Stimulated activated CD4-positive, alpha-beta T cell treated with anti-CD3 and anti-CD28 coated beads, Interleukin-1b, Interleukin-23, amount 100 ng/mL, for 48 hours (primary cell): ENCODE measurements around the gene SPRR4.
"Not testable (repeated sequence)": the region's sequence is repeated elsewhere in the genome, so short reads cannot be mapped to it uniquely, and the experiment has no call there.

Source experiments
- DNase-seq: peaks from one replicate; pipeline ENCODE4 v3.0.0-alpha.2; 2020

The SPRR4 gene

GRCh38 chr1:152967201-152967600 is 3.2 kb upstream of the SPRR4 start:
- DNase-seq = no peak

GRCh38 chr1:152968248-152968647 is 2.2 kb upstream of the SPRR4 start:
- DNase-seq = no peak

- DNase-seq = no peak
Observed at GRCh38 chr1:152969036-152969435, 1.4 kb upstream of the SPRR4 start.

- DNase-seq = no peak
Observed at GRCh38 chr1:152972196-152972886, 1.9 kb downstream of the SPRR4 start.

GRCh38 chr1:152976688-152977087 is 6.2 kb downstream of the SPRR4 start:
- no peak for DNase-seq

- no peak for DNase-seq
Observed at GRCh38 chr1:152977614-152978013, 7.2 kb downstream of the SPRR4 start.

GRCh38 chr1:152980676-152981075 is 10.2 kb downstream of the SPRR4 start:
- no peak for DNase-seq

- no peak for DNase-seq
Observed at GRCh38 chr1:152981146-152981871, 10.9 kb downstream of the SPRR4 start.

- no peak for DNase-seq
Observed at GRCh38 chr1:152982076-152982475, 11.6 kb downstream of the SPRR4 start.

- DNase-seq = no peak
Observed at GRCh38 chr1:152983234-152983633, 12.8 kb downstream of the SPRR4 start.

GRCh38 chr1:152983743-152984142 is 13.3 kb downstream of the SPRR4 start, which contains the start of gene SPRR1A:
TSS of gene SPRR1A (plus strand) at chr1:152984081. CDS start at chr1:152985231, 1,150 bp downstream.
- DNase-seq = no peak

- no peak for DNase-seq
Observed at GRCh38 chr1:152986578-152986977, 16.1 kb downstream of the SPRR4 start.

- DNase-seq = no peak
Observed at GRCh38 chr1:152993186-152993585, 22.7 kb downstream of the SPRR4 start.

- DNase-seq = no peak
Observed at GRCh38 chr1:152995842-152996241, 25.4 kb downstream of the SPRR4 start.

GRCh38 chr1:152996633-152997400 is 26.4 kb downstream of the SPRR4 start:
- DNase-seq = no peak

- no peak for DNase-seq
Observed at GRCh38 chr1:152997901-152998300, 27.5 kb downstream of the SPRR4 start.

GRCh38 chr1:152998476-152998875 is 28.0 kb downstream of the SPRR4 start:
- no peak for DNase-seq

- no peak for DNase-seq
Observed at GRCh38 chr1:152999818-153000217, 29.4 kb downstream of the SPRR4 start.

- DNase-seq = no peak
Observed at GRCh38 chr1:153000294-153000693, 29.8 kb downstream of the SPRR4 start.

- no peak for DNase-seq
Observed at GRCh38 chr1:153001382-153001781, 30.9 kb downstream of the SPRR4 start, which contains the start of gene SPRR3. TSS of gene SPRR3 (plus strand) at chr1:153001749. CDS start at chr1:153003021, 1,272 bp downstream.

- not testable (repeated sequence) for DNase-seq
Observed at GRCh38 chr1:153011235-153011758, 40.8 kb downstream of the SPRR4 start.

- DNase-seq = not testable (repeated sequence)
Observed at GRCh38 chr1:153021829-153022228, 51.4 kb downstream of the SPRR4 start.
